Adrenal gland (tissue), 12 donors: ENCODE measurements around the gene TRPM5. TPM values are rescaled to one million over a fixed set of nuclear protein-coding genes. Genes with fewer than 3 reads are reported as not detected.
A peak's percentile ranks its signal among the peaks of the same experiment; 100 is the strongest.

Experiments used
- DNase-seq, 7 donors: peaks; one replicate each; pipeline ENCODE4 v3.0.0-alpha.2; 2019 to 2020
- H3K27ac ChIP-seq, 5 donors: fragments of 200-600 bp; sonication (generic) in 4 of 5; 1 replicate in 3 of 5; 2 replicates in 2 of 5; pipeline versions ENCODE4 v1.5.1 to v1.8.0; 2016 to 2020; ENCODE audit warnings: mild to moderate bottlenecking in 1 of 5
- H3K27me3 ChIP-seq: fragments of 200-600 bp; 2 replicates; pipeline ENCODE4 v1.8.0; 2021
- H3K36me3 ChIP-seq, 2 donors: fragments of 200-600 bp; replicated peaks in 1 of 2; 1 replicate in 1 of 2; 2 replicates in 1 of 2; pipeline versions ENCODE4 v1.5.1 to v1.8.0; 2018 to 2022
- H3K4me1 ChIP-seq, 2 donors: fragments of 200-600 bp; replicated peaks in 1 of 2; 1 replicate in 1 of 2; 2 replicates in 1 of 2; pipeline versions ENCODE4 v1.5.1 to v1.8.0; 2018 to 2021
- H3K4me3 ChIP-seq, 4 donors: fragments of 200-600 bp; sonication (generic) in 3 of 4; one replicate each; pipeline ENCODE4 v1.5.1; 2016 to 2018
- H3K9me3 ChIP-seq, 3 donors: fragments of 200-600 bp; sonication (generic) in 1 of 3; replicated peaks in 1 of 3; 1 replicate in 2 of 3; 2 replicates in 1 of 3; pipeline versions ENCODE4 v1.5.1 to v1.8.0; 2016 to 2021
- POLR2A ChIP-seq, 2 donors: fragments of 450-650 bp; IDR thresholded peaks; one replicate each; pipeline ENCODE4 v1.6.1; 2017; ENCODE audit warnings: antibody characterized with exemption in 2 of 2, mild to moderate bottlenecking in 2 of 2, moderate library complexity in 1 of 2
- WGBS, 4 donors: extraction: QIAGEN DNeasy Blood & Tissue Kit in 2 of 4; methylation state at CpG; one replicate each; pipeline versions ENCODE4 v1.1.5 to v1.1.7; 2013 to 2017; 5-methylcytosine and 5-hydroxymethylcytosine counted together
- intact Hi-C, 2 donors: fragments of 100-400 bp; cut with DNase I; formaldehyde crosslinking; loops; one replicate each; pipeline versions ENCODE4 v1.14.1 to v1.15.0; 2022 to 2023
- polyA plus RNA-seq, 3 donors: library from polyadenylated mRNA; stranded (reverse); fragments of 200-250 nt in 2 of 3; fragments of 350-450 nt in 1 of 3; fragmentation: Illumina TruSeq in 1 of 3; extraction: RNeasy Lipid Tissue Mini Kit (QIAGEN cat#74804) in 1 of 3; gene quantifications; one replicate each; pipeline ENCODE4 v1.2.3, GENCODE V29; 2013 to 2014
- total RNA-seq, 9 donors: library from RNA; depleted of rRNA in 4 of 9; stranded (reverse); fragments of >200 nt in 4 of 9; fragments of 120-200 nt in 1 of 9; fragmentation: NEBNext Ultra II Directional in 1 of 9; extraction: Animal tissue kit (Norgen Biotek cat#: 25700) in 1 of 9; gene quantifications; one replicate each; pipeline versions ENCODE4 v1.1.0 to v1.2.4, GENCODE V29; 2013 to 2023
- TF ChIP-seq, protein P1 (sequence below), 6 experiments: fragments of 450-650 bp in 4 of 6; fragments of 200-600 bp in 2 of 6; sonication (generic) in 1 of 6; IDR thresholded peaks; 1 replicate in 5 of 6; 2 replicates in 1 of 6; pipeline versions ENCODE4 v1.5.1 to v1.8.0; 2016 to 2021; ENCODE audit warnings: antibody characterized with exemption in 6 of 6, mild to moderate bottlenecking in 2 of 6, moderate library complexity in 1 of 6
- donor health status: healthy with polysubstance abuse.
- donor health status: Bipolar disorder and iron deficiency.
- donor health status: DM: yes; HTN: yes; CAD: no.
- donor health status: DM: no; HTN: no; CAD: no.
- donor health status: DM: no; HTN: no; CAD: no.
- donor health status: DM: yes; HTN: yes; CAD: no.

TRPM5 gene
- total and polyA plus RNA-seq, 12 donors, result 0.11 to 7.4 (median 0.97) TPM; not detected in 1

- H3K27me3 ChIP-seq, result no peaks in the 10 kb centered on the region
Observed at GRCh38 chr11:2448661-2449547, 4.6 kb upstream of the TRPM5 start.

GRCh38 chr11:2447951-2448650 is 3.8 kb upstream of the TRPM5 start:
- no peaks in the 10 kb centered on the region for H3K36me3 ChIP-seq
- H3K27ac ChIP-seq, result peak overlapping the region in 4 of 5 donors; percentile 50 to 91 (median 74)
- no peaks in the 10 kb centered on the region for H3K9me3 ChIP-seq
- DNase-seq, result peak in 1 of 7 donors; percentile 16
- peak overlapping the region in 1 of 4 donors; percentile 88 for H3K4me3 ChIP-seq
- no peaks in the 10 kb centered on the region for H3K27me3 ChIP-seq
- no peak for TF ChIP-seq POLR2A (IDR thresholded peaks at IDR 0.05)
- TF ChIP-seq, protein P1, sequence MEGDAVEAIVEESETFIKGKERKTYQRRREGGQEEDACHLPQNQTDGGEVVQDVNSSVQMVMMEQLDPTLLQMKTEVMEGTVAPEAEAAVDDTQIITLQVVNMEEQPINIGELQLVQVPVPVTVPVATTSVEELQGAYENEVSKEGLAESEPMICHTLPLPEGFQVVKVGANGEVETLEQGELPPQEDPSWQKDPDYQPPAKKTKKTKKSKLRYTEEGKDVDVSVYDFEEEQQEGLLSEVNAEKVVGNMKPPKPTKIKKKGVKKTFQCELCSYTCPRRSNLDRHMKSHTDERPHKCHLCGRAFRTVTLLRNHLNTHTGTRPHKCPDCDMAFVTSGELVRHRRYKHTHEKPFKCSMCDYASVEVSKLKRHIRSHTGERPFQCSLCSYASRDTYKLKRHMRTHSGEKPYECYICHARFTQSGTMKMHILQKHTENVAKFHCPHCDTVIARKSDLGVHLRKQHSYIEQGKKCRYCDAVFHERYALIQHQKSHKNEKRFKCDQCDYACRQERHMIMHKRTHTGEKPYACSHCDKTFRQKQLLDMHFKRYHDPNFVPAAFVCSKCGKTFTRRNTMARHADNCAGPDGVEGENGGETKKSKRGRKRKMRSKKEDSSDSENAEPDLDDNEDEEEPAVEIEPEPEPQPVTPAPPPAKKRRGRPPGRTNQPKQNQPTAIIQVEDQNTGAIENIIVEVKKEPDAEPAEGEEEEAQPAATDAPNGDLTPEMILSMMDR (IDR thresholded peaks at IDR 0.05), result no peak
- 47 to 72% (median 55%) methylated on average over 2 to 10 of the region's 10 CpGs for WGBS, 4 donors
- peaks cover 41 to 42% of the 10 kb centered on the region in 2 donors for H3K4me1 ChIP-seq
- intact Hi-C loops, result loop anchor here (5.0 kb wide), 2 partner anchors 34 to 79 kb away; no protein-coding TSS in a partner anchor

More at GRCh38 chr11:2448661-2449547, 4.6 kb upstream of the TRPM5 start:
- DNase-seq, result peak in 1 of 7 donors; percentile 17
- peak overlapping the region in 1 of 4 donors; percentile 88 for H3K4me3 ChIP-seq
- H3K9me3 ChIP-seq, result no peaks in the 10 kb centered on the region
- intact Hi-C loops, result loop anchor here (5.0 kb wide), 2 partner anchors 33 to 78 kb away; no protein-coding TSS in a partner anchor
- no peaks in the 10 kb centered on the region for H3K36me3 ChIP-seq
- WGBS, 4 donors, result 82 to 90% (median 84%) methylated on average over 7 to 21 of the region's 21 CpGs
- TF ChIP-seq, protein P1 (IDR thresholded peaks at IDR 0.05), result no peak
- no peak for TF ChIP-seq POLR2A (IDR thresholded peaks at IDR 0.05)
- peak overlapping the region in 4 of 5 donors; percentile 50 to 91 (median 74) for H3K27ac ChIP-seq
- peaks cover 40 to 42% of the 10 kb centered on the region in 2 donors for H3K4me1 ChIP-seq

GRCh38 chr11:2447253-2447950 is 3.1 kb upstream of the TRPM5 start:
- peak; percentile 55 to 85 (median 74) for DNase-seq

More at GRCh38 chr11:2447253-2447950, 3.1 kb upstream of the TRPM5 start:
- intact Hi-C loops, result loop anchor here (5.0 kb wide), 2 partner anchors 35 to 80 kb away; no protein-coding TSS in a partner anchor
- TF ChIP-seq, protein P1 (IDR thresholded peaks at IDR 0.05), result no peak
- TF ChIP-seq POLR2A (IDR thresholded peaks at IDR 0.05), result peak in 1 of 2 donors; percentile 58
- peak overlapping the region in 4 of 5 donors; percentile 50 to 91 (median 74) for H3K27ac ChIP-seq
- H3K4me3 ChIP-seq, result peak overlapping the region in 3 of 4 donors; percentile 9 to 88 (median 14)
- H3K4me1 ChIP-seq, result peaks cover 41 to 42% of the 10 kb centered on the region in 2 donors
- H3K36me3 ChIP-seq, result no peaks in the 10 kb centered on the region
- no peaks in the 10 kb centered on the region for H3K9me3 ChIP-seq
- no peaks in the 10 kb centered on the region for H3K27me3 ChIP-seq
- WGBS, 4 donors, result 30 to 40% (median 33%) methylated on average over 9 to 12 of the region's 12 CpGs
